SK-N-SH treated with all-trans-retinoic acid at 6 μM for 48 hours (cell line): ENCODE measurements around the gene PRKCE.

Source experiments
- ATAC-seq: fragments of 200-7000 bp; cut with Tn5 transposase; 3 replicates; pipeline ENCODE4 v1.9.1; 2020; ENCODE audit warnings: mild to moderate bottlenecking, moderate library complexity
- ARNTL ChIP-seq: fragments of 450-650 bp; formaldehyde crosslinking; IDR thresholded peaks from 2 replicates; pipeline ENCODE4 v1.5.0; 2020; ENCODE audit warnings: low read depth, mild to moderate bottlenecking, moderate library complexity, borderline replicate concordance
- BACH2 ChIP-seq: fragments of 250-450 bp; sonication (Bioruptor Pico); IDR thresholded peaks from 2 replicates; pipeline ENCODE4 v1.9.0; 2021; ENCODE audit warnings: mild to moderate bottlenecking, borderline replicate concordance
- CREB5 ChIP-seq: fragments of 250-450 bp; sonication (Bioruptor Pico); IDR thresholded peaks from 2 replicates; pipeline ENCODE4 v1.5.1; 2020; ENCODE audit warnings: low read depth, mild to moderate bottlenecking, moderate library complexity
- CSDC2 ChIP-seq: fragments of 250-450 bp; sonication (Bioruptor Pico); IDR thresholded peaks from 2 replicates; pipeline ENCODE4 v1.5.0; 2020; ENCODE audit warnings: mild to moderate bottlenecking, moderate library complexity
- ESRRG ChIP-seq: fragments of 250-450 bp; sonication (Bioruptor Pico); IDR thresholded peaks from 2 replicates; pipeline ENCODE4 v1.6.1; 2021; ENCODE audit warnings: mild to moderate bottlenecking
- GLIS3 ChIP-seq: fragments of 250-450 bp; sonication (Bioruptor Pico); IDR thresholded peaks from 2 replicates; pipeline ENCODE4 v1.5.0; 2020; ENCODE audit warnings: mild to moderate bottlenecking, moderate library complexity
- ISL1 ChIP-seq: fragments of 250-450 bp; sonication (Bioruptor Pico); IDR thresholded peaks from 2 replicates; pipeline ENCODE4 v2.1.2; 2022; ENCODE audit warnings: mild to moderate bottlenecking, moderate library complexity
- OSR1 ChIP-seq: fragments of 250-450 bp; sonication (Bioruptor Pico); IDR thresholded peaks from 2 replicates; pipeline ENCODE4 v1.8.0; 2022; ENCODE audit warnings: moderate library complexity, mild to moderate bottlenecking, inconsistent platforms
- PATZ1 ChIP-seq: fragments of 250-450 bp; sonication (Bioruptor Pico); IDR thresholded peaks from 2 replicates; pipeline ENCODE4 v1.8.0; 2020; ENCODE audit warnings: mild to moderate bottlenecking, moderate library complexity, borderline replicate concordance
- POU6F1 ChIP-seq: fragments of 250-450 bp; sonication (Bioruptor Pico); IDR thresholded peaks from 2 replicates; pipeline ENCODE4 v1.8.0; 2021; ENCODE audit warnings: low read depth, mild to moderate bottlenecking, moderate library complexity, borderline replicate concordance
- PPARA ChIP-seq: fragments of 250-450 bp; sonication (Bioruptor Pico); IDR thresholded peaks from 2 replicates; pipeline ENCODE4 v1.5.0; 2020; ENCODE audit warnings: mild to moderate bottlenecking, borderline replicate concordance
- RARB ChIP-seq: fragments of 250-450 bp; sonication (Bioruptor Pico); IDR thresholded peaks from 2 replicates; pipeline ENCODE4 v1.8.0; 2021; ENCODE audit warnings: mild to moderate bottlenecking, moderate library complexity
- SNAI2 ChIP-seq: fragments of 250-450 bp; sonication (Bioruptor Pico); IDR thresholded peaks from 2 replicates; pipeline ENCODE4 v1.5.0; 2020; ENCODE audit warnings: mild to moderate bottlenecking, moderate library complexity
- TOX ChIP-seq: fragments of 250-450 bp; sonication (Bioruptor Pico); IDR thresholded peaks from 2 replicates; pipeline ENCODE4 v1.8.0; 2021; ENCODE audit warnings: mild to moderate bottlenecking, moderate library complexity, borderline replicate concordance
- TSHZ2 ChIP-seq: fragments of 250-450 bp; sonication (Bioruptor Pico); IDR thresholded peaks from 2 replicates; pipeline ENCODE4 v1.5.0; 2020; ENCODE audit warnings: mild to moderate bottlenecking, moderate library complexity
- ZC3H10 ChIP-seq: fragments of 250-450 bp; sonication (Bioruptor Pico); IDR thresholded peaks from 2 replicates; pipeline ENCODE4 v1.5.1; 2021; ENCODE audit warnings: mild to moderate bottlenecking, moderate library complexity
- ZFP3 ChIP-seq: fragments of 250-450 bp; sonication (Bioruptor Pico); IDR thresholded peaks from 2 replicates; pipeline ENCODE4 v1.5.0; 2020; ENCODE audit warnings: mild to moderate bottlenecking, moderate library complexity
- ZFP30 ChIP-seq: fragments of 450-650 bp; formaldehyde crosslinking; IDR thresholded peaks from 2 replicates; pipeline ENCODE4 v1.5.0; 2022; ENCODE audit warnings: mild to moderate bottlenecking, moderate library complexity
- ZNF565 ChIP-seq: fragments of 450-650 bp; formaldehyde crosslinking; conservative IDR thresholded peaks from 2 replicates; pipeline ENCODE4 v1.5.0; 2020; ENCODE audit warnings: low read depth, mild to moderate bottlenecking, moderate library complexity
- ZNF70 ChIP-seq: fragments of 450-650 bp; formaldehyde crosslinking; IDR thresholded peaks from 2 replicates; pipeline ENCODE4 v1.5.0; 2020; ENCODE audit warnings: mild to moderate bottlenecking, moderate library complexity
- ZNF8 ChIP-seq: fragments of 450-650 bp; formaldehyde crosslinking; IDR thresholded peaks from 2 replicates; pipeline ENCODE4 v1.5.0; 2020; ENCODE audit warnings: mild to moderate bottlenecking, moderate library complexity

PRKCE gene

GRCh38 chr2:45943219-45944044 lies 292.0 kb downstream of the PRKCE start:
- no peak for TF ChIP-seq OSR1 (CRISPR knock-in tag)
- peak; percentile 7; the same call in 2 of the 3 replicates for ATAC-seq

- ATAC-seq = peak; percentile 93
- TF ChIP-seq POU6F1 (CRISPR knock-in tag) (no peak), PATZ1 (no peak), GLIS3 (CRISPR knock-in tag) (no peak), RARB (no peak), PPARA (CRISPR knock-in tag) (no peak), SNAI2 (CRISPR knock-in tag) (no peak), CREB5 (CRISPR knock-in tag) (no peak), BACH2 (CRISPR knock-in tag) (no peak), ESRRG (CRISPR knock-in tag) (no peak)
Measured at GRCh38 chr2:45944074-45944473, 292.6 kb downstream of the PRKCE start.

GRCh38 chr2:45945302-45945717 lies 293.8 kb downstream of the PRKCE start:
- ATAC-seq = no peak
- no peak for TF ChIP-seq CSDC2 (CRISPR knock-in tag)
- no peak for TF ChIP-seq BACH2 (CRISPR knock-in tag)
- no peak for TF ChIP-seq ISL1 (CRISPR knock-in tag)
- TF ChIP-seq PPARA (CRISPR knock-in tag) = no peak
- no peak for TF ChIP-seq ZNF70 (CRISPR knock-in tag)
- TF ChIP-seq ZC3H10 (CRISPR knock-in tag) = no peak
- no peak for TF ChIP-seq ZFP3
- no peak for TF ChIP-seq RARB
- TF ChIP-seq ZNF565 (CRISPR knock-in tag) = no peak
- TF ChIP-seq ZFP30 (CRISPR knock-in tag) = no peak
- TF ChIP-seq GLIS3 (CRISPR knock-in tag) = no peak
- TF ChIP-seq ESRRG (CRISPR knock-in tag) = no peak
- no peak for TF ChIP-seq TSHZ2 (CRISPR knock-in tag)
- no peak for TF ChIP-seq CREB5 (CRISPR knock-in tag)
- TF ChIP-seq ZNF8 (CRISPR knock-in tag) = no peak
- no peak for TF ChIP-seq ARNTL (CRISPR knock-in tag)
- TF ChIP-seq PATZ1 = no peak
- no peak for TF ChIP-seq SNAI2 (CRISPR knock-in tag)
- no peak for TF ChIP-seq OSR1 (CRISPR knock-in tag)
- no peak for TF ChIP-seq TOX (CRISPR knock-in tag)
